ENCODE data around the gene GH2. TPM values are rescaled to one million over a fixed set of nuclear protein-coding genes. Genes with fewer than 3 reads are reported as not detected.
"Not testable (repeated sequence)": the region's sequence is repeated elsewhere in the genome, so short reads cannot be mapped to it uniquely, and the experiment has no call there.

GH2 gene
- total RNA-seq, 1 donor from 2014 or later = not detected

DNA sequence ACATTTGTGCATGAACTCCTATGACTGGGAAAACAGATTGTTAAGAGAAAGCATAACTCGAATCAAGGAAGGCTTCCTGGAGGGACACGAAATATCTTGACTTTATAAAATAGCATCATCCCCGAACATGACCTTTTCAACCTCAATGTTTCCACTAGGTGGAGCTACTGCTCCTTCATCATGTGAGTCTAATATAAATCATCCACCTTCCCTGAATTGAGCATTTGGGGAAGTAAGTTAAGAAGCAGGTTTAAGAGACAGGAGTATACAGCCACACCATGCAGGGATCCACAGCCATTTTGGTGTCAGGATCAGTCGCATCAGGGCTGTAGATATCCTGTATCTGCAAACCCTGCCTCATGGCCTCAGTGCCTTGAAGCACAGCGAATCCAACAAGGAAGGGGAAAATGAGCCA is 22.1 kb upstream of the GH2 start:
- DNase-seq (ENCODE audit: low spot score) = peak; percentile 7
- H3K4me3 Mint-ChIP-seq; H3K36me3 Mint-ChIP-seq (ENCODE audit: low read depth); H3K9me3 Mint-ChIP-seq; intact Hi-C loops (cut with micrococcal nuclease); H3K27ac Mint-ChIP-seq: not testable (repeated sequence)
- Mint-ChIP-seq H3K27me3 (ENCODE audit: insufficient read depth) (peaks cover 23% of the 10 kb centered on the region), H3K4me1 (ENCODE audit: low read depth) (peaks cover 20% of the 10 kb centered on the region)

DNA sequence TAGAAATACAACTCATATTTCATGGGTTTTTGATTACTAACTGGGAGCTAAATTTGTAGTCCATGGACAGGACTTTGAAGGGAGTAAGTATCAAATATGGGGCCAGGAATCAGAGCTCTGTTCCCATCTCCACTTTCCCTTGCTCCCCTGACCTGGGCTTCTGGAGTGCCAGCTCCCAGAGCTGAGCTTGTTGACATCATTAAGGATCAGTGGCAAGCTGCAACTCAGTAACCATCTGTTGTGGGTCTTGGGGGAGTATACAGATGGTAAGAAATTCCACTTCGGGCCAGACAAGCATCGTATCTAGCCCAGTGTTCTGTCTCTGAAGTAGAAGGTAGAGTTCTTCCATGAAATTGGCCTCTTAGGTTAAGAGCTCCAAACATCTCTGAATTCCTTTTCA is 20.2 kb upstream of the GH2 start:
- H3K9me3 Mint-ChIP-seq; H3K36me3 Mint-ChIP-seq (ENCODE audit: low read depth): not testable (repeated sequence)

DNA sequence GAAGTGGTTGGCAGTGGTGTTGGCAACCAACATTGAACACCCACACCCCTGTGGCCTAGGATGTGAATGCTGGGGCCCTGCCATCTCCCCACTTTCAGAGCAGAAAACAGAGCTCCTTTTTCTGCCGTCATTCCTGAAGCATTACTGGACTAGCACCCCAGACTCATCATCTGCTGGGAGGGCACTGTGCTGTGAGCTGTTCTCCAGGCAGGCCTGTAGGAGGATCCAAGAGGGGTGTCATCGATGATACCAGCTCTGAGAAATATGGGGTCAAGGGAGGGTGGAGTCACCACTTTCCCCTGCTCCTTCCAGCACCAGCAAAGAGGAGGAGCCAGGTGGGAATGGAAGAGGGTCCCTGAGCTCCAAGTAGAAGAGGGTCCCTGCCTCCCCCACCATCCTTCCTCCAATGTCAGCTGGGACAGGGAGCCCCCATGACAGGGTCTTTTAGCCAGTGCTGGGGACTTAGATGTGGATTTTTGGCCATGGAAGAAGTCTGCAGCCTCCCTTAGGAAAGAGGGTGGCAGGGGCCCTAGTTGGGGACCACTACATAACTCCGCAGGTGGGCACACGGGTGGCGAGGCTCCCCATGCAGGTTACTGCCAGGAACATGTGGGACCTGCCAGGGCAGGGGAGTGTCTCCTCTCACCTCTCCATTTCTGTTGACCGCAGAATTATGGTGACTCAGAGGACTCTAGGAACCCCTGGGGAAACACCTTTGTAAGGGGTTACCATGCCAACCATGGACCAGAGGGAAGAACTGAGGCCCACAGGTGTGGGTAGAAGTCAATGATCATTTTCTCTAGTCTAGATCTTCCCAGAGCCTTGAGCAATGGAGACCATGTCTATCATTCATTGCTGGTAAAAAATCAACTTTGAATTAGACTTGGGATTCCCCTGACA is 17.4 kb upstream of the GH2 start:
- Mint-ChIP-seq H3K4me1 (ENCODE audit: low read depth) (peaks cover 20% of the 10 kb centered on the region), H3K27ac (peak overlapping the region; percentile 34), H3K27me3 (ENCODE audit: insufficient read depth) (peaks cover 21% of the 10 kb centered on the region)
- H3K36me3 Mint-ChIP-seq (ENCODE audit: low read depth); intact Hi-C loops (cut with micrococcal nuclease); H3K4me3 Mint-ChIP-seq; H3K9me3 Mint-ChIP-seq: not testable (repeated sequence)
- peak; percentile 31 for DNase-seq (ENCODE audit: low spot score)

More for the DNA sequence above, 20.2 kb upstream of the GH2 start:
- H3K4me3 Mint-ChIP-seq; DNase-seq (ENCODE audit: low spot score); H3K27ac Mint-ChIP-seq; intact Hi-C loops (cut with micrococcal nuclease): not testable (repeated sequence)
- H3K27me3 Mint-ChIP-seq (ENCODE audit: insufficient read depth) = peaks cover 17% of the 10 kb centered on the region
- peaks cover 20% of the 10 kb centered on the region for H3K4me1 Mint-ChIP-seq (ENCODE audit: low read depth)

DNA sequence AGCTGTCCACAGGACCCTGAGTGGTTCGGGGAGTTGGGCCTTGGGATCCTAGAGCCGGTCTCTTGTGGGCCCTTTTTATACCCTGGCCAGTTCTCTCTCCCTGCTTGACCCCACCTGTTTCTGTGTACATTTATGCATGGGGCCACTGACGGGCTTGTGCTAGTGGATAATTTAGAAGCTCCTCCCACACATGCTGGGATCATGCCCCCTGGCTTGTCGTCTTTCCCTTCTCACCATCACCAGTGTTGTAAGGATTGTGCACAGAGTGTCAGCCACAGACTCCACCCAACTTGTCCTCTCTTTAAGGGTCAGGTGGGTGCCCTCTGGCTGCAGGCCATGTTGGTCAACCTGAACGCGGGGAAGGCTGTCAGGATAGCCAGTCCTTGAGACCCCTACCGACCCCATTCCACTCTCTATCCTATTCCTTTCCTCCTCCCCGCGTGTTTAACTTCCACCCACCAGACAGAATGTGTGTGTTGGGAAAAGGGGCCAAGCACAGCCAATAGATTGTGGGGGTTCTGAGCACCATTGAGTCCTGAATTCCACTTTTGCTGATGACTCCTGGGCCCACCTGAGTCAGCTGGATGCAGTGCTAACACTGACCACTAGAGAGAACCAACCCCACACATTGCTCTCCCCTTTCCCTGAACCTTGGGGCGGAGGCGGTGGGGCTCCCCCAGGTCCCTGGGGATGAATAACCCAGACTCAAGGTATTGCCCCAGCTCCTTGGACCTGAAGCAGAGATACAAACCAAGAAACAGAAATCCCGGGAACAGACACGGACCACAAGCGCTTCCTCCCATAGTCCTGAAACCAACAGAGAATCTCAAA is 15.0 kb upstream of the GH2 start, which contains the start of gene CSH1:
CSH1 (minus strand) TSS at position 51 of the 831 bp plus-strand sequence. CDS start 63 bp downstream, outside the sequence.
- H3K36me3 Mint-ChIP-seq (ENCODE audit: low read depth); H3K4me3 Mint-ChIP-seq; H3K27ac Mint-ChIP-seq; intact Hi-C loops (cut with micrococcal nuclease); DNase-seq (ENCODE audit: low spot score); H3K9me3 Mint-ChIP-seq: not testable (repeated sequence)
- peaks cover 27% of the 10 kb centered on the region for H3K27me3 Mint-ChIP-seq (ENCODE audit: insufficient read depth)
- peaks cover 12% of the 10 kb centered on the region for H3K4me1 Mint-ChIP-seq (ENCODE audit: low read depth)

DNA sequence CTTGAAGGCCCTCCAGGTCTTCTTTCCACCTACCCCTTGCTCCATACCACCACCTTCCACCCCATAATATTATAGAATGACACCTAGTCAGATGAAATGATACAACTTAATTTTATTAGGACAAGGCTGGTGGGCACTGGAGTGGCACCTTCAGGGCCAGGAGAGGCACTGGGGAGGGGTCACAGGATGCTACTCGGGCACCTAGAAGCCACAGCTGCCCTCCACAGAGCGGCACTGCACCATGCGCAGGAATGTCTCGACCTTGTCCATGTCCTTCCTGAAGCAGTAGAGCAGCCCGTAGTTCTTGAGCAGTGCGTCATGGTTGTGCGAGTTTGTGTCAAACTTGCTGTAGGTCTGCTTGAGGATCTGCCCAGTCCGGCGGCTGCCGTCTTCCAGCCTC is 13.1 kb upstream of the GH2 start:
- intact Hi-C loops (cut with micrococcal nuclease) = not testable (repeated sequence)

DNA sequence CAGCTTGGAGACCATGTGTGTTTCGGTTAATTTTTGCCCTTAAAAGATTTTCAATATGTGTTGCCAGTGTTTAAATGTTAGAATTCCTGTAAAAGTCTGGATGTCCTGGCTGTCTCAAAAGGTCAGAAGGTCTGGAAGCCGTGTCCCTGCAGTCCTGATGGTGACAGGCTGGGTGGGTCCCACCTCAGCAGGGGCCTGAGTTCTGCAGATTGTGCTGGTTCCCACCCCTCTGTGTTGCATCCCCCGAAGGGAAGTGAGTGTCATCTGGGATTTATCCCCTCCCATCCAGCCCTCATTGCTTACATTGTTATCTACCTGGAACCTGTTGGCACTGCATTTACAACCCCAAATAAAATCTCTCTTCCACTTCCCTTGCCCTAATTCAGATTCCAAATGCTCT is 12.3 kb upstream of the GH2 start:
- H3K36me3 Mint-ChIP-seq (ENCODE audit: low read depth); H3K4me1 Mint-ChIP-seq (ENCODE audit: low read depth); DNase-seq (ENCODE audit: low spot score); H3K4me3 Mint-ChIP-seq; H3K9me3 Mint-ChIP-seq; H3K27ac Mint-ChIP-seq; intact Hi-C loops (cut with micrococcal nuclease): not testable (repeated sequence)
- H3K27me3 Mint-ChIP-seq (ENCODE audit: insufficient read depth) = peaks cover 30% of the 10 kb centered on the region

More for the DNA sequence above, 13.1 kb upstream of the GH2 start:
- not testable (repeated sequence) for H3K27ac Mint-ChIP-seq; H3K4me3 Mint-ChIP-seq; H3K4me1 Mint-ChIP-seq (ENCODE audit: low read depth); DNase-seq (ENCODE audit: low spot score); H3K36me3 Mint-ChIP-seq (ENCODE audit: low read depth); H3K9me3 Mint-ChIP-seq
- peaks cover 29% of the 10 kb centered on the region for H3K27me3 Mint-ChIP-seq (ENCODE audit: insufficient read depth)

DNA sequence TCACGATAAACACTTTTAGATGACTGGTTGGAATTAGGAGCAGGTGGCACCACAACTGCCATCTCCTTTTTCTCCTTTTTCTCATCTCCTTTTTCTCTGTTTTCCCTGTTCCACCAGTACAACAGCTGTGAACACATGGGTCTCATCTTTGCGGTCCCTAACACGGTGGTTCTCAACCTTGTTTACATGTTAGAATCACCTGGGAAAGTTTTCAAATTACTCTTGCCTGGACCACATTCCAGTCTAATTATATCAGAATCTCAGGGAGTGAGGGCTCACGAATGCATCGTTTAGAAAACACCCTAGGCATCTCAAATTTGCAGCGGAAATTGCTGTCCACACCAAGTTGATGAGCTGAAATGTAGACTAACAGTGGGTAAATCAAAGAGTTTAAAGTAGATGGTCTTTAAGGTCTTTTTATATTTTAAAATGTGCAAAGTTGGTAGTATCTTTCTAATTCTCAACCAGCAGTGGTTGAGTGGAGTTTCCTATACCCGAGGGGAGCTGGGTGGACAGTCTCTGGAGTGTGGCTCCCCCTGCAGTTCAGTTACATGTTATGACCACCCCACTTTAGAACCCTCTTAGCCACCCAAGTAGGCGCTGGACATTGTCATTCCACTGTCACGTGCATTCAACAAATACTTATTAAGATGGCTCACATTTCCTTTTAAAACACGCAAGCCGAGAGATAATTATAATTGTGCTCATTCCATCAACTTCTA is 10.7 kb upstream of the GH2 start:
- H3K9me3 Mint-ChIP-seq; H3K4me1 Mint-ChIP-seq (ENCODE audit: low read depth); H3K4me3 Mint-ChIP-seq; H3K36me3 Mint-ChIP-seq (ENCODE audit: low read depth); H3K27ac Mint-ChIP-seq; intact Hi-C loops (cut with micrococcal nuclease); DNase-seq (ENCODE audit: low spot score): not testable (repeated sequence)
- H3K27me3 Mint-ChIP-seq (ENCODE audit: insufficient read depth) = peaks cover 31% of the 10 kb centered on the region

DNA sequence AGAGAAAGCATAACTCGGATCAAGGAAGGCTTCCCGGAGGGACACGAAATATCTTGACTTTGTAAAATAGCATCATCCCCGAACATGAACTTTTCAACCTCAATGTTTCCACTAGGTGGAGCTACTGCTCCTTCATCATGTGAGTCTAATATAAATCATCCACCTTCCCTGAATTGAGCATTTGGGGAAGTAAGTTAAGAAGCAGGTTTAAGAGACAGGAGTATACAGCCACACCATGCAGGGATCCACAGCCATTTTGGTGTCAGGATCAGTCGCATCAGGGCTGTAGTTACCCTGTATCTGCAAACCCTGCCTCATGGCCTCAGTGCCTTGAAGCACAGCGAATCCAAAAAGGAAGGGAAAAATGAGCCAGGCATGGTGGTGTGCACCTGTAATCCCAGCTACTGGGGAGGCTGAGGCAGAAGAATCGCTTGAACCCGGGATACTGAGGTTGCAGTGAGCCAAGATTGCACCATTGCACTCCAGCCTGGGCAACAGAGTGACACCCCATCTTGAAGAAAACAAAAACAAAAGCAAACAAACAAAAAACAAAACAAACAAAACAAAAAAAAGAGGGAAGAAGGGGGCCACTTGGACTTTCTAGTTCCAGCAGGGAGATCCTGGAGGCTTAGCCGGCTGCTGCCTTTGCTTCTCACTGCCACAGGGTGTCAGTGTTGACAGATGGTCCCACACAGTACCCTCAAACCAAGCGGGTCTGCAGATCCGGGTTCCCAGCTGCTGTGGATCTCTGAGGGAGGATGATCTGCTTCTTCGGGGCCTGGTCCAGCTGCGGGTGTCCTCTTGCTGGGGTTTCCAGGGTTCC is 7.5 kb upstream of the GH2 start:
- H3K9me3 Mint-ChIP-seq; H3K27ac Mint-ChIP-seq; H3K4me3 Mint-ChIP-seq; DNase-seq (ENCODE audit: low spot score); intact Hi-C loops (cut with micrococcal nuclease); H3K4me1 Mint-ChIP-seq (ENCODE audit: low read depth); H3K36me3 Mint-ChIP-seq (ENCODE audit: low read depth): not testable (repeated sequence)
- H3K27me3 Mint-ChIP-seq (ENCODE audit: insufficient read depth) = peaks cover 28% of the 10 kb centered on the region

DNA sequence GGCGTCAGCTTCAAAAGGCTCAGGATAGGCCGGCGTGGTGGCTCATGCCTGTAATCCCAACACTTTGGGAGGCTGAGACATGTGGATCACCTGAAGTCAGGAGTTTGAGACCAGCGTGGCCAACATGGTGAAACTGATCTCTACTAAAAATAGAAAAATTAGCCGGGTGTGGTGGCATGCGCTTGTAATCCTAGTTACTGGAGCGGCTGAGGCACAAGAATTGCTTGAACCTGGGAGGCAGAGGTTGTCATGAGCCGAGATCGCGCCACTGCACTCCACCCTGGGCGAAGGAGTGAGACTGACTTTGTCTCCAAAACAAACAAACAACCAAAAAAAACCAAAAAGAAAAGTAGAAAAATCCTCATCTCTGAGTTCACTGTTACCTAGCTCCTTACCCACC is 3.4 kb upstream of the GH2 start:
- H3K4me1 Mint-ChIP-seq (ENCODE audit: low read depth) = peaks cover 14% of the 10 kb centered on the region
- H3K27me3 Mint-ChIP-seq (ENCODE audit: insufficient read depth); H3K36me3 Mint-ChIP-seq (ENCODE audit: low read depth); H3K9me3 Mint-ChIP-seq; DNase-seq (ENCODE audit: low spot score); intact Hi-C loops (cut with micrococcal nuclease); H3K27ac Mint-ChIP-seq; H3K4me3 Mint-ChIP-seq: not testable (repeated sequence)

DNA sequence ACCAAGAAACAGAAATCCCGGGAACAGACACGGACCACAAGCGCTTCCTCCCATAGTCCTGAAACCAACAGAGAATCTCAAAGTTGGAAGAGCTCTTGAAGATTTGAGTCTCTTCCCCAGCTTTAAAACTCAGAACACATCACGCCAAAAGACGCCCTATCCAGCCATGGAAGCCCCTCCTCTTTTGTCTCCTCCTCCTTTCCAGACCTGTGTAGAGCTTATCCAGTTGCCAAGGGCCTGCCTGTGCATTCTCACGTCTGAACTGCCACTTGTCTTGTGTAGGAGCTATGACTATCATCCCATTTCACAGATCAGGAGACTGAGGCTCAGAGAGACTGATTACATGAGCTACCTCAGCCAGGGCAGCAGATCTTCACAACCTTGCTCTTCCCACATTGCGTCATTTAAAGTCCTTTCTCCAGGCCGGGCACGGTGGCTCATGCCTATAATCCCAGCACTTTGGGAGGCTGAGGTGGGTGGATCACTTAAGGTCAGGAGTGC is 932 bp upstream of the GH2 start:
- H3K9me3 Mint-ChIP-seq; DNase-seq (ENCODE audit: low spot score); H3K27ac Mint-ChIP-seq; H3K4me1 Mint-ChIP-seq (ENCODE audit: low read depth); H3K4me3 Mint-ChIP-seq; H3K36me3 Mint-ChIP-seq (ENCODE audit: low read depth); intact Hi-C loops (cut with micrococcal nuclease): not testable (repeated sequence)
- H3K27me3 Mint-ChIP-seq (ENCODE audit: insufficient read depth) = peaks cover 11% of the 10 kb centered on the region

DNA sequence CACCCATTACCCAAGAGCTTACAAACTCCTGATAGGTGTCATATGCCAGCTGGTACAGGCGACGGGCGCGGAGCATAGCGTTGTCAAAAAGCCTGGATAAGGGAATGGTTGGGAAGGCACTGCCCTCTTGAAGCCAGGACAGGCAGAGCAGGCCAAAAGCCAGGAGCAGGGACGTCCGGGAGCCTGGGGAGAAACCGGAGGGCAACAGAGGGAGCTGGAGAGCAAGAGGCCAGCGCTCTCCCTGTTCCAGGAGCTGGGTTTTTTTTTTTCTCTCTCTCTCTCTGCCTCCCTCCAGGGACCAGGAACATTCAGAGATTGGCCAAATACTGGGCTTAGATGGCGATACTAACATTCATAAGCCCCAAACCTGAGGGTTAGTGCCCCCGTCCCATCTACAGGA is 407 bp downstream of the GH2 start:
- intact Hi-C loops (cut with micrococcal nuclease); H3K4me1 Mint-ChIP-seq (ENCODE audit: low read depth); DNase-seq (ENCODE audit: low spot score); H3K4me3 Mint-ChIP-seq; H3K9me3 Mint-ChIP-seq; H3K27ac Mint-ChIP-seq; H3K36me3 Mint-ChIP-seq (ENCODE audit: low read depth): not testable (repeated sequence)
- H3K27me3 Mint-ChIP-seq (ENCODE audit: insufficient read depth) = peaks cover 11% of the 10 kb centered on the region

DNA sequence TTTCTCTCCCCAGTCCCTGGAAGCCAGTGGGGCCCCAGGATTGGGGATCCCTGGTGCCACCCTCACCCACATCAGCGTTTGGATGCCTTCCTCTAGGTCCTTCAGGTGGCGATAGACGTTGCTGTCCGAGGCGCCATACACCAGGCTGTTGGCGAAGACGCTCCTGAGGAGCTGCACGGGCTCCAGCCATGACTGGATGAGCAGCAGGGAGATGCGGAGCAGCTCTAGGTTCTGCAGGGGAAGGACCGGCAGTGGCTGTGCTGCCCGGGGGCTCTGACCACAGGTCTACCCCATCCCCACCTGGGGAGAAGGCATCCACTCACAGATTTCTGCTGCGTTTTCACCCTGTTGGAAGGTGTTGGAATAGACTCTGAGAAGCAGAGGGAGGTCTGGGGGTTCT is 1.0 kb downstream of the GH2 start:
- H3K36me3 Mint-ChIP-seq (ENCODE audit: low read depth) = no peaks in the 10 kb centered on the region
- H3K4me3 Mint-ChIP-seq = no peak overlapping the region
- H3K27ac Mint-ChIP-seq = no peak overlapping the region
- H3K4me1 Mint-ChIP-seq (ENCODE audit: low read depth) = peaks cover 5% of the 10 kb centered on the region
- H3K9me3 Mint-ChIP-seq = no peaks in the 10 kb centered on the region
- no peak for DNase-seq (ENCODE audit: low spot score)
- intact Hi-C loops (cut with micrococcal nuclease) = no loop called here
- H3K27me3 Mint-ChIP-seq (ENCODE audit: insufficient read depth) = peaks cover 11% of the 10 kb centered on the region
